NCI-H526 treated with DMSO at 0.1 percent for 48 hours (cell line): Measurements from ENCODE around the gene HDAC9.

Source experiments
- DNase-seq: peaks from one replicate; lab custom pipeline; 2025; lab: John Stamatoyannopoulos, UW

The HDAC9 gene

GRCh38 chr7:18788026-18788425 is 292.5 kb downstream of the HDAC9 start:
- DNase-seq, result no peak

- DNase-seq, result no peak
Observed at GRCh38 chr7:18792871-18793595, 297.5 kb downstream of the HDAC9 start.

GRCh38 chr7:18796216-18796615 is 300.7 kb downstream of the HDAC9 start:
- DNase-seq, result no peak

GRCh38 chr7:18798088-18798906 is 302.7 kb downstream of the HDAC9 start:
- no peak for DNase-seq

- no peak for DNase-seq
Observed at GRCh38 chr7:18799899-18800298, 304.4 kb downstream of the HDAC9 start.

GRCh38 chr7:18803923-18804322 is 308.4 kb downstream of the HDAC9 start:
- DNase-seq, result no peak

GRCh38 chr7:18806177-18806576 is 310.6 kb downstream of the HDAC9 start:
- no peak for DNase-seq

GRCh38 chr7:18808026-18808425 is 312.5 kb downstream of the HDAC9 start:
- DNase-seq, result no peak

- DNase-seq, result no peak
Observed at GRCh38 chr7:18815261-18815960, 319.9 kb downstream of the HDAC9 start.

GRCh38 chr7:18820981-18821380 is 325.4 kb downstream of the HDAC9 start:
- no peak for DNase-seq

- DNase-seq, result no peak
Observed at GRCh38 chr7:18821554-18821953, 326.0 kb downstream of the HDAC9 start.

- DNase-seq, result no peak
Observed at GRCh38 chr7:18824157-18824556, 328.6 kb downstream of the HDAC9 start.

GRCh38 chr7:18828260-18828993 is 332.9 kb downstream of the HDAC9 start:
- no peak for DNase-seq

GRCh38 chr7:18828994-18829857 is 333.7 kb downstream of the HDAC9 start:
- no peak for DNase-seq

- DNase-seq, result no peak
Observed at GRCh38 chr7:18829858-18830285, 334.3 kb downstream of the HDAC9 start.

- DNase-seq, result no peak
Observed at GRCh38 chr7:18831419-18831818, 335.9 kb downstream of the HDAC9 start.

GRCh38 chr7:18831943-18832342 is 336.4 kb downstream of the HDAC9 start:
- no peak for DNase-seq

- DNase-seq, result no peak
Observed at GRCh38 chr7:18834577-18834976, 339.0 kb downstream of the HDAC9 start.

- no peak for DNase-seq
Observed at GRCh38 chr7:18835001-18835690, 339.6 kb downstream of the HDAC9 start.

GRCh38 chr7:18843979-18844378 is 348.4 kb downstream of the HDAC9 start:
- DNase-seq, result no peak
